ENCODE results near the gene KRT73.

Gene KRT73

DNA sequence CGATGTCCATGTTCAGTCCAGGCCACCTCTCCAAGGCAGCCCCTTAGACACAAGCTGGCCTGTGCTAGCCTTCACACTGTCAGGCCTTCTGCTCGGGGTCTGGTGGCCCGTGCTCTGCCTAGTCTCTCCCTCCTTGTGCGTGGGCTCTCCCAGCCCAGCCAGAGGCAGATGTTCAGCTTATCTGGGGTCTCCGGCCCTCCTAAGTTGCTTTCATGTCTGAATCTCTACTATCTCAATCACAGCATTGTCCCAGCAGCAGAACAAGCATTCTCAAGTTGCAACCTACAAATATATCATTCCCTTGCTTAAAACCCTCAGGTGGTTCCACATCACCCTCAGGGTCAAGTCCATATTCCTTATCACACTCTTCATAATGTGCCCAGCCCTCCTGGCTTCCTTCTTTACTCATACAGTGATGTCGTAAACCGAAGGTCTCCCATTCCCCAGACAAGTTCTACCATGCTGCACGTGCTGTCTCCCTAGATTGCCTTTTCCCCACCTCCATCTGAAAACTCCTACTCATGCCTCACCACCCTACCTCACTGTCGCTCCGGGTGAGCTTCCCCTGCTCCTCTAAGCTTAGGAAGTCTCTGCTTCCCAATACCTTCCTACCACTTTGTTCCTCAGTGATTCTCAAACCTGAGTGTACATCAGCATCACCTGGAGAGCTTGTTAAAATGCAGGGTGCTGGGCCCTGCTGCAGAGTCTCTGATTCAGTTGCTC, 1.5 kb downstream of the KRT73 start:
- no peak for DNase-seq

DNA sequence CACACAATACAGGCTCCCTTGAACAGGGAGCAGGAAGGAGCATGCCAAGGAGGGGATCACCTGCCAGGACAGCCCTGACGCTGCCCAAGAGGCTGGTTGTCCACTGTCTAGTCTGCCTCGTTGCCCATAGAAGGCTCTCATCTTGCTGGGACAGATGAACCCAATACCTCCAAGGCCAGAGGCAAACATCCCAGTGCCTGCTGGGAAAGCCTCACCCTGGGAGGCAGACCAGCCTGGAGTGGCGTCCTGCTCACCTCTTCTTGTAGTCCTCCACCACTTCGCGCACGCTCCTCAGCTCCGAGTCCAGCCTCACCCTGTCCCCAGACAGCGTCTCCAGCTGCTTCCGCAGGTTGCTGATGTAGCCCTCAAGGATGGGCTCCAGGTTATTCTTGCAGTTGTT, 2.4 kb downstream of the KRT73 start:
- DNase-seq: no peak

GRCh38 chr12:52615208-52615868, 3.0 kb downstream of the KRT73 start:
- no peak for DNase-seq

GRCh38 chr12:52614381-52615207, 3.8 kb downstream of the KRT73 start:
- DNase-seq: no peak

- DNase-seq: no peak
These were observed 4.9 kb downstream of the KRT73 start for GRCh38 chr12:52613384-52614030.

DNA sequence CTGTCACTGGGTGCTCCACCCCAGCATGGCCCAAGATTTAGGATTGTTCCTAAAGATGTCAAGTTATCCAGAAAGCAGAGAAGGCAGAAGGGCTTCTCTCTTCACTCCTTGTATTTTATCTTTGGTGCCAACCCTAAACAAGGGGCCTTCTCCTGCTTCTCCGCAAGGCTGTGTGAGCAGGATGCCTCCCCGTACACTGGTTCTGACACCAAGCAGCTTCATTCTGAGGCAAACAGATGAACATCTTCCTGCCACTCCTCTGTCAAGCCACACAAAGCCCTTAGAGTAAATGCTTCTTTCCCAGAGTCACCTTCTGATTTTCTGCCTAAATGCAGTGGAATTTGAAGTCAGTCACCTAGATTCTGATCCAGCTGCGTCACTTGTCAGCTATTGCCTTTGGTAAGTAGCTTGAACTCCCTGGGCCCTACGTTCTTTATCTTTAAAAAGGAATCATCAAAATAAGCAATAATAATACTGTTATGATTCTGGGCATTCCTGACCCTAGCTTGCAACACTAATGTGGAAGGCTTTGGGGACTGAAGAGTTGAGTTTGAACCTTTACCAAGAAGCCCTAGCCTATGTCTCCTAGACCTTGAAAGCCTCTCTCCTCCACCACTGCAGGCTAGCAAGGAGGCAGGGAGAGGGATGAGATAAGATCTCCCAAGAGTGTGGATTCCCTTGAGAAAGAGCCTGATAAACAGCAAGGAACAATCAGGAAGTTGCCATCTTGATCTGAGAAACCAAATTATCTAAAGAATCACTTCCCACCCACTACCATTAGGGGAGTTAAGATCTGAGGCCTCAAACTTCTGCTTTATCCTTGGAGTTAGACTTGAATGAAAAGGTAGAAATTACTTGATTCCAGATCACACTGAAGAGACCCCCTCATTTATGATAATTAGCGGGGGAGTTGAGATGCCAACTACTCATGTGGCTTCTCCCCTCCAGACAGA, 5.7 kb downstream of the KRT73 start:
- no peak for DNase-seq

GRCh38 chr12:52611080-52611468, 7.3 kb downstream of the KRT73 start:
- no peak for DNase-seq

- no peak for DNase-seq
These were observed 9.3 kb downstream of the KRT73 start for GRCh38 chr12:52608826-52609630.

- no peak for DNase-seq
These were observed 10.2 kb downstream of the KRT73 start for GRCh38 chr12:52608161-52608560.

DNA sequence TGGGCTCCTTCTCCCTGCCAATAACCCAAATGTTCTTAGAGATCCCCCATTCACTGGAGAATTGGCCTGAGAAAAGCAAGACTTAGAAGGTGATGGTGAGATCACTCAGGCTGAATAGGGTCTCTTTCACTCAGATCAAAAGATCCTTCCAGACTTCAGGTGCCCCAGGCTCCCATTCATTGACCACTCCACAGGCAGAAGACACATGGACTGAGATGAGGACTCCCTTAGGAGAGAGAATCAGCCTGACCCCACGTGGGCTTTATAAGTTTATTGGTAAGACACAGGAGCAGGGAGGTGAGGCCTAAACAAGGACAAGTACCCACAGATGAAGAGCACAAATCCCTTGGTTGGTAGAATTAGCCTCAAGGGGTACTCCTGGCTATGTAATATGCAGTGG, 11.0 kb downstream of the KRT73 start:
- no peak for DNase-seq

DNA sequence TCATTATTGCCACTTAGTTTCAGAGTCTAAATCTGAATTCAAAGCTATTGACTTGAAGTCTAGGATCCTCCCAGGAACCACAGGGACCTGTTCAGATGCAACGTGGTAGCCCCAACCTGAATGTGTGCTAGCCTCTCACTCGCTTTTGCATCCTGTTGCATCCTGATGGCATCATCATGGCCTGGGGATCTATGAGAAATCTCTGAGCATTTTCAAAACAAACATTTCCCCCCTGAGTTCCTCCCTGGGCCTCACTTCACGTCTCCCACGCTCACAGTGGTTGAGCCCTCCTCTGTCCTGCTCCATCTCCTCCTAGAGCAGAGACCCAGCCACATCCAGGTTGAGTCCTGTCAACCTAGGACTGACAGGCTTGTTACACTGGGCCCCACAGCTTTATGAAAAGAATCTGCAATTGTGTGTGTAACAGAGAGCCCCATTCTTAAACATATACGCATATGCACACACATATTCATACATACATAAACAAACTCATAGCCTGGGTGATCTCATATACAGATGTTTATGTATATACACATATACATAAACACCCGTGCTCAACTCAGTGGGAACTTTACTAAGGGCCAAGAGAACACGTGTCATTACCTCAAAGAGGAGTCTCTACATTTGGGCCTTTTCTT, 11.7 kb downstream of the KRT73 start:
- no peak for DNase-seq

GRCh38 chr12:52606096-52606495, 12.3 kb downstream of the KRT73 start:
- DNase-seq: no peak

DNA sequence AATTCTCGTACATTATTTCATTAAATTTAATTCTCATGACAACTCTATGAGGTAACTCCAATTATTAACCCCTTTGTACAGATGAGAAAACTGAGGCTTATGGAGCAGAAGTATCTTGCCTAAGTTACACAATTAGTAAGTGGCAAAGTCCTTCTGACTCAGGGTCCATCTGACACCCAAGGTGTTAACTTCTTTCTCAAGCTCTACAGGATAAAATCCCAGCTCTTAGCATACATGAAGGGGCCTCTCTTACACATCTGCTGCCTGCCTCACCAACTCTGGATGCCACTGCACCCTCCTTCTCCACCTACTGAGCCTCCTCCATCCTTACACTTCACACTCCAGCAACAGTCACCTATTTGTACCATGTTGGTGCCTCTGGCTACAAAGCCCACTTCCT, 12.8 kb downstream of the KRT73 start:
- DNase-seq: no peak

DNA sequence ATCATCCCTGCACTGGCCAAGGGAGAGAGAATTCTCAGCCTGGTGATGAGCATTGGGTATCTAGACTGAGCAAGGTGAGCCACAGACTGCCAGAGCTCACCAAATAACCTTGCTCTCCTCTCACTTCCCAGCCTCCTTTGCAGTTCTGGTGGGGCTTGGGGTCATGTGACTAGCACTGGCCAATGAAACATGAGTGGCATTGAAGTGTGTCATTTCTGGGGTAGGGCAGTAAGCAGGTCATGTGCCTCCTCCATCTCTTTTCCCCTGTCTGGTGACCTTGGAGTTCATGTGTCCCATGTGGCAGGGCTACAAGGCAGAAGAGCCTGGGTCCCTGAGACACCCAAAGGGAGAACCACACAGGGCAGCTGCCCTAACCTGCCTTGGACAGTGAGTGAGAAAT, 13.5 kb downstream of the KRT73 start:
- no peak for DNase-seq

GRCh38 chr12:52603314-52603713, 15.0 kb downstream of the KRT73 start:
- DNase-seq: no peak

- DNase-seq: no peak
These were observed 15.8 kb downstream of the KRT73 start for GRCh38 chr12:52602552-52602951.

- no peak for DNase-seq
These were observed 16.7 kb downstream of the KRT73 start for GRCh38 chr12:52601671-52602070.

DNA sequence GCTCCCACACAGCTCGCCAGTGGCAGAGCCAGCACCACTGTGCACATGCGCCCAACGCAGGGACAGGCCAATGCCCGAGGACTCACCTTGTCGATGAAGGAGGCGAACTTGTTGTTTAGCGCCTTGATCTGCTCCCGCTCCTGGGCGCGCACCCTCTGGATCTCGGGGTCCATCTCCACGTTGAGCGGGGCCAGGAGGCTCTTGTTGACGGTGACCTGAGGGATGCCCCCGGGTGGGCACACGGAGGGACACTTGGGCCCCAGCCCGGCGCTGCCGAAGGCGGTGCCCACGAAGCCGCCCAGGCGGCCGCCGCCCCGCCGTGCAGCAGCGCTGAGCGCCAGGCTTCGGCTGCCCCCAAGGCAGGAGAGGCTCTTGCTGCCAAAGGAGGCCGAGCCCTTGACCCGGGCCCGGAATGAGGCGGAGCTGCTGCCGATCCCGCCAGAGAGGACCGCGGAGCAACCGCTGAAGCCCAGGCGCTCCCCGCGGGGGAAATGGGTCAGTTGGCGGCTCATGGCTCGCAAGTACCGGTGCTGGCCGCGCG, 17.3 kb downstream of the KRT73 start, which contains the start of gene KRT72:
KRT72 (minus strand) TSS at position 523 of the 541 bp plus-strand sequence; CDS start at position 512, 11 bp downstream.
- no peak for DNase-seq

GRCh38 chr12:52600475-52600874, 17.9 kb downstream of the KRT73 start:
- DNase-seq: no peak

GRCh38 chr12:52600071-52600470, 18.3 kb downstream of the KRT73 start:
- no peak for DNase-seq
